ENCODE measurements around the gene PSME3IP1. TPM values are rescaled to one million over a fixed set of nuclear protein-coding genes. Genes with fewer than 3 reads are reported as not detected.

The PSME3IP1 gene
- total and polyA plus RNA-seq, 2 experiments from 2014 or later = 78.0 to 105 TPM

- no peaks in the 10 kb centered on the region for H3K79me2 ChIP-seq (replicated peaks; ENCODE audit: insufficient read depth)
- no peaks in the 10 kb centered on the region for H3K36me3 ChIP-seq (ENCODE audit: insufficient read depth)
- peaks cover 14% of the 10 kb centered on the region for H3K27me3 Mint-ChIP-seq (ENCODE audit: insufficient read depth, low read depth, poor library complexity)
- H3K27ac Mint-ChIP-seq = no peak overlapping the region
- H4K20me1 ChIP-seq (replicated peaks; ENCODE audit: insufficient read depth) = no peaks in the 10 kb centered on the region
- no peak overlapping the region for H3K4me3 Mint-ChIP-seq
- peaks cover 3% of the 10 kb centered on the region; the same call in 1 of the 3 replicates for H3K36me3 Mint-ChIP-seq (ENCODE audit: low read depth)
- H3K9me3 Mint-ChIP-seq = no peaks in the 10 kb centered on the region
- peaks cover 20% of the 10 kb centered on the region for H3K4me1 Mint-ChIP-seq
- ATAC-seq = no peak
- TF ChIP-seq CREB1 (CRISPR knock-in tag; IDR thresholded peaks at IDR 0.05; ENCODE audit: low read depth) = no peak
- no peak for TF ChIP-seq CTCF (conservative IDR thresholded peaks at IDR 0.05; ENCODE audit: low read depth in 2 of 2)
- TF ChIP-seq ZNF331 (CRISPR knock-in tag; IDR thresholded peaks at IDR 0.05; ENCODE audit: low read depth) = no peak
- TF ChIP-seq REST (IDR thresholded peaks at IDR 0.05; ENCODE audit: unreplicated experiment) = no peak
- peak overlapping the region; percentile 57; the same call in 1 of the 2 replicates for H3K4me2 ChIP-seq
- H3K4me3 ChIP-seq = no peak overlapping the region
- no peak overlapping the region for H3K27ac ChIP-seq (ENCODE audit: low read depth)
- no peak overlapping the region for H2AFZ ChIP-seq
- H3F3A ChIP-seq (replicated peaks; ENCODE audit: low read depth) = no peaks in the 10 kb centered on the region
- H3K27me3 ChIP-seq (ENCODE audit: insufficient read depth) = no peaks in the 10 kb centered on the region
- no peak for DNase-seq (ENCODE audit: low spot score)
- no peaks in the 10 kb centered on the region for H3K9me2 ChIP-seq (ENCODE audit: insufficient read depth)
- no peaks in the 10 kb centered on the region; the same call in 1 of the 2 replicates for H3K4me1 ChIP-seq (ENCODE audit: insufficient read depth)
These were observed 70.7 kb downstream of the PSME3IP1 start for GRCh38 chr16:57115168-57115513.

- H3K36me3 ChIP-seq (ENCODE audit: insufficient read depth) = no peaks in the 10 kb centered on the region
- H3K27me3 Mint-ChIP-seq (ENCODE audit: insufficient read depth, low read depth, poor library complexity) = peaks cover 19% of the 10 kb centered on the region
- H3K9me3 Mint-ChIP-seq = no peaks in the 10 kb centered on the region
- DNase-seq (ENCODE audit: low spot score) (no peak), ATAC-seq (no peak)
- TF ChIP-seq ZNF114 (CRISPR knock-in tag; IDR thresholded peaks at IDR 0.05) (no peak), ETS1 (IDR thresholded peaks at IDR 0.05) (no peak)
- H3K4me1 Mint-ChIP-seq = peaks cover 20% of the 10 kb centered on the region
- no peak overlapping the region for H2AFZ ChIP-seq
- no peak overlapping the region for H3K4me3 ChIP-seq
- no peak overlapping the region for H3K4me3 Mint-ChIP-seq
- H3K9me2 ChIP-seq (ENCODE audit: insufficient read depth) = no peaks in the 10 kb centered on the region
- no peaks in the 10 kb centered on the region; the same call in 1 of the 2 replicates for H3K4me1 ChIP-seq (ENCODE audit: insufficient read depth)
- H3K4me2 ChIP-seq = no peak overlapping the region
- H3K79me2 ChIP-seq (replicated peaks; ENCODE audit: insufficient read depth) = no peaks in the 10 kb centered on the region
- no peak overlapping the region for H3K27ac ChIP-seq (ENCODE audit: low read depth)
- no peaks in the 10 kb centered on the region for H3F3A ChIP-seq (replicated peaks; ENCODE audit: low read depth)
- no peaks in the 10 kb centered on the region for H4K20me1 ChIP-seq (replicated peaks; ENCODE audit: insufficient read depth)
- peaks cover 3% of the 10 kb centered on the region; the same call in 1 of the 3 replicates for H3K36me3 Mint-ChIP-seq (ENCODE audit: low read depth)
- no peaks in the 10 kb centered on the region for H3K27me3 ChIP-seq (ENCODE audit: insufficient read depth)
- no peak overlapping the region for H3K27ac Mint-ChIP-seq
These were observed 72.2 kb downstream of the PSME3IP1 start for GRCh38 chr16:57113664-57114063.

All from GM23338 (cell line).